ENCODE data around the gene PELI1. TPM values are rescaled to one million over a fixed set of nuclear protein-coding genes. Genes with fewer than 3 reads are reported as not detected.

Gene PELI1
- total RNA-seq, 1 experiment from 2014 or later: 61.0 TPM

DNA sequence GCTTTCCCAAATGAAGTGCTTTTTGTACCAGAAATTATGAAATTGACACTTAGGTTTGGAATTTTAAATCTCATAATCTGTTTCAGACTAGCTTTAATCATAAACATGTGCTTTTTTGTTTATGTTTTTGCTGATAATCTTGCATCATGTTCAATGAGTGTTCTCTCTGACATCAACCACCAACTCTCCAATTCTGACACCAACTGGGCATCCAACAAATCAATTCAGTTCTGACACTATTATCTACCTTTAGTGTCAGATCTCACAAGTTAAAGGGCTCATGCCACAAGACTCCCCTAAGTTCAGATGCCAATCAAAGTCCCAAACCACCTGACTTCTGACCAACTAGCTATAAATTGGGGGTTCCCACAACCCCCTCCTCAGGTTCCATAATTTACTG is 19.6 kb downstream of the PELI1 start:
- no peaks in the 10 kb centered on the region for H4K20me1 ChIP-seq (ENCODE audit: control insufficient read depth, insufficient read depth, insufficient read length)
- no peak overlapping the region for H2AFZ ChIP-seq (ENCODE audit: low read length)
- H3K4me2 ChIP-seq (ENCODE audit: insufficient read depth, insufficient read length, low read length): no peak overlapping the region
- H3K27ac Mint-ChIP-seq: peak overlapping the region in 1 of 3 experiments; percentile 24; a peak in 2 of 7 replicates
- H3K27ac ChIP-seq (ENCODE audit: insufficient read length, low read depth, low read length): no peak overlapping the region
- peaks cover 6 to 16% (median 11%) of the 10 kb centered on the region in 3 experiments for H3K36me3 Mint-ChIP-seq (ENCODE audit: insufficient read depth in 1 of 3, low read depth in 3 of 3)
- H4K91ac ChIP-seq (ENCODE audit: insufficient read length, low read depth, low read length): no peak overlapping the region
- peaks cover 11% of the 10 kb centered on the region; the same call in 1 of the 2 replicates for H3K79me2 ChIP-seq (ENCODE audit: insufficient read depth, low read length)
- no peak overlapping the region for H2BK5ac ChIP-seq (ENCODE audit: insufficient read length, low read length)
- peaks cover 4 to 5% of the 10 kb centered on the region in 2 experiments for H3K9me3 Mint-ChIP-seq
- H3K27me3 ChIP-seq (ENCODE audit: insufficient read depth, low read length): no peaks in the 10 kb centered on the region
- H3T11ph ChIP-seq (ENCODE audit: low read length): no peak overlapping the region
- H3K14ac ChIP-seq (ENCODE audit: insufficient read depth, low read length): no peak overlapping the region
- no peaks in the 10 kb centered on the region for H3K27me3 Mint-ChIP-seq (ENCODE audit: low read depth)
- no peak overlapping the region for H2AK5ac ChIP-seq (ENCODE audit: insufficient read length, low read length)
- no peak overlapping the region for H2BK20ac ChIP-seq (ENCODE audit: low read depth, low read length, poor library complexity, severe bottlenecking)
- no peaks in the 10 kb centered on the region; the same call in 1 of the 2 replicates for H3K4me1 ChIP-seq (ENCODE audit: insufficient read depth, low read length)
- H2BK12ac ChIP-seq (ENCODE audit: insufficient read length, low read depth, low read length): no peak overlapping the region
- no peak for DNase-seq
- no peak overlapping the region for H2BK15ac ChIP-seq (ENCODE audit: low read depth, low read length)
- no peak overlapping the region for H3K4ac ChIP-seq (ENCODE audit: low read depth, low read length)
- H4K5ac ChIP-seq (ENCODE audit: insufficient read length, low read depth, low read length): no peak overlapping the region
- H3K9me3 ChIP-seq (ENCODE audit: control insufficient read depth, low read depth, low read length): no peaks in the 10 kb centered on the region
- no peaks in the 10 kb centered on the region for H3K23me2 ChIP-seq (ENCODE audit: insufficient read length, low read depth, low read length, poor library complexity, severe bottlenecking)
- no peak overlapping the region for H3K56ac ChIP-seq (ENCODE audit: insufficient read length, low read depth, low read length)
- no peak overlapping the region for H3K23ac ChIP-seq (ENCODE audit: insufficient read length, low read depth, low read length)
- H3K9ac ChIP-seq (ENCODE audit: extremely low read depth, insufficient read length, low read length): no peak overlapping the region
- no peak overlapping the region for H3K4me3 Mint-ChIP-seq
- H3K4me1 Mint-ChIP-seq: peaks cover 33 to 37% of the 10 kb centered on the region in 2 experiments
- H2BK120ac ChIP-seq (ENCODE audit: low read depth, low read length, poor library complexity, severe bottlenecking): no peak overlapping the region
- no peak overlapping the region for H3K18ac ChIP-seq (ENCODE audit: insufficient read length, low read depth, low read length)
- no peak overlapping the region for H4K8ac ChIP-seq (replicated peaks; ENCODE audit: insufficient read length, low read depth, low read length)
- H3K79me1 ChIP-seq (ENCODE audit: insufficient read depth, low read depth, low read length, poor library complexity, severe bottlenecking): peaks cover 3% of the 10 kb centered on the region
- TF ChIP-seq, protein P1, sequence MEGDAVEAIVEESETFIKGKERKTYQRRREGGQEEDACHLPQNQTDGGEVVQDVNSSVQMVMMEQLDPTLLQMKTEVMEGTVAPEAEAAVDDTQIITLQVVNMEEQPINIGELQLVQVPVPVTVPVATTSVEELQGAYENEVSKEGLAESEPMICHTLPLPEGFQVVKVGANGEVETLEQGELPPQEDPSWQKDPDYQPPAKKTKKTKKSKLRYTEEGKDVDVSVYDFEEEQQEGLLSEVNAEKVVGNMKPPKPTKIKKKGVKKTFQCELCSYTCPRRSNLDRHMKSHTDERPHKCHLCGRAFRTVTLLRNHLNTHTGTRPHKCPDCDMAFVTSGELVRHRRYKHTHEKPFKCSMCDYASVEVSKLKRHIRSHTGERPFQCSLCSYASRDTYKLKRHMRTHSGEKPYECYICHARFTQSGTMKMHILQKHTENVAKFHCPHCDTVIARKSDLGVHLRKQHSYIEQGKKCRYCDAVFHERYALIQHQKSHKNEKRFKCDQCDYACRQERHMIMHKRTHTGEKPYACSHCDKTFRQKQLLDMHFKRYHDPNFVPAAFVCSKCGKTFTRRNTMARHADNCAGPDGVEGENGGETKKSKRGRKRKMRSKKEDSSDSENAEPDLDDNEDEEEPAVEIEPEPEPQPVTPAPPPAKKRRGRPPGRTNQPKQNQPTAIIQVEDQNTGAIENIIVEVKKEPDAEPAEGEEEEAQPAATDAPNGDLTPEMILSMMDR (conservative IDR thresholded peaks at IDR 0.05): no peak

Data from H9 (cell line).